CD4-positive, alpha-beta T cell treated with Interleukin-4 for 1 hour (primary cell): ENCODE results near the gene WDR33.

Experiments used
- DNase-seq, 2 donors: peaks; one replicate each; pipeline ENCODE4 v3.0.0-alpha.2; 2020 to 2022

Gene WDR33

GRCh38 chr2:127688405-127688804 lies 122.6 kb downstream of the WDR33 start:
- no peak for DNase-seq

- DNase-seq, result no peak
These were observed 125.4 kb downstream of the WDR33 start for GRCh38 chr2:127685410-127686080.

GRCh38 chr2:127683757-127684156 lies 127.2 kb downstream of the WDR33 start:
- DNase-seq, result no peak

- DNase-seq, result no peak
These were observed 127.9 kb downstream of the WDR33 start for GRCh38 chr2:127683056-127683455.

DNA sequence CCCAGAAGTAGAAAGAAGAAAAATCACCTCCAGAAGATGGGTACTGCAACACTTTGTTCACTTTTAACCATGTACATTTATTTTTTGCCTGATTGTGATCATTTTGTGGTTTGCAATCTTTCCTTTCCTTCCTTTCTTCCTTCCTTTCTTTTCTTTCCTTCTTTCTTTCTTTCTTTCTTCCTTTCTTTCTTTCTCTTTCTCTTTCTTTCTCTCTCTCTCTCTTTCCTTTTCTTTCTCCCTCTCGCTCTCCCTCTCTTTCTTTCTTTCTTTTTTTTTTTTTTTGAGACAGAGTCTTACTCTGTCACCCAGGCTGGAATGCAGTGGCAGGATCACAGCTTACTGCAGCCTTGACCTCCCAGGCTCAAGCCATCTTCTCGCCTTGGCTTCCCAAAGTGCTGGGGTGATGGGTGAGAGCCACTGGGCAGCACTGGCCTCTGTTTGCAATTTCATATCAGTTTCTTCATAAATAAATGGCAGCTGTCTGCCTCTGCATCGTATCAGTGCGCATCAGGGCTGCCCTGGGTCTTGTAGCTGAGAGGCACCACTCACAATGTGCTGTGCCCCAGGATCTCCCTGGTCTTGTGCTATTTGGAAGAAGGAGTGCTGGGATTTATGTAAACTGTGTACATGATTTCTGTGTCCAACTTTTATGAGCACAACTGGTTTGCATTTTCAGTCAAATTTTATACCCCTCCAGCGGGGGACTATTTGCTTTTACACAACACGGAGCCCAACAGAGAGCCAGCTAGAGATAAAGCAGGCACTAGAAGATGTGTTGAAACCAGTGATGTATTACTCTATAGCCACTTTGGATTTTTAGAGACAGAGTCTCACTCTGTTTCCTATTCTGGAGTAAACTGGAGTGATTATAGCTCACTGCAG lies 128.8 kb downstream of the WDR33 start:
- no peak for DNase-seq

- DNase-seq, result no peak
These were observed 129.6 kb downstream of the WDR33 start for GRCh38 chr2:127681288-127681804.

- no peak for DNase-seq
These were observed 130.2 kb downstream of the WDR33 start for GRCh38 chr2:127680706-127681287.

- DNase-seq, result no peak
These were observed 131.2 kb downstream of the WDR33 start for GRCh38 chr2:127679680-127680361.

- no peak for DNase-seq
These were observed 132.0 kb downstream of the WDR33 start for GRCh38 chr2:127678991-127679390.

DNA sequence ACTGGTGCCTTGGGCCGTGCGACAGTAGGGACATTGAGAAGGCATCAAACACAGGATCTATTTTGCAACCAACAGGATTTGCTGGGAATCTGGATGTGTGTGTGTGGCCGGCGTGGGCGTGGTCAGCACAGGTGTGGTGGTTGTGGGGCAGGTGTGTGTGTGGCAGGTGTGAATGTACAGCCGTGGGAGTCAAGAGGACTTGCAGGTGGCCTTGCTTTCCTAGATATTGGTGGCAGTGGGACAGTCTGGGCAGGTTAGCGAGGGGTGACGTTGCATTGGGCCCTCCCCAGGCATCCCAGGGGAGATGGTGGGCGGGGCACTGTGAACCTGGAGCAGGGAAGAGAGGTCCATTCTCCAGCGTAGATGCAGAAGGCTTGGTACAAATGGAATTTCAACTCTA lies 132.4 kb downstream of the WDR33 start:
- DNase-seq, result no peak

GRCh38 chr2:127676906-127677305 lies 134.1 kb downstream of the WDR33 start:
- no peak for DNase-seq

- no peak for DNase-seq
These were observed 135.4 kb downstream of the WDR33 start, which contains the start of gene LIMS2 for GRCh38 chr2:127675331-127676261. TSS of gene LIMS2 (minus strand) at chr2:127675530. CDS start at chr2:127675024, 506 bp downstream.

DNA sequence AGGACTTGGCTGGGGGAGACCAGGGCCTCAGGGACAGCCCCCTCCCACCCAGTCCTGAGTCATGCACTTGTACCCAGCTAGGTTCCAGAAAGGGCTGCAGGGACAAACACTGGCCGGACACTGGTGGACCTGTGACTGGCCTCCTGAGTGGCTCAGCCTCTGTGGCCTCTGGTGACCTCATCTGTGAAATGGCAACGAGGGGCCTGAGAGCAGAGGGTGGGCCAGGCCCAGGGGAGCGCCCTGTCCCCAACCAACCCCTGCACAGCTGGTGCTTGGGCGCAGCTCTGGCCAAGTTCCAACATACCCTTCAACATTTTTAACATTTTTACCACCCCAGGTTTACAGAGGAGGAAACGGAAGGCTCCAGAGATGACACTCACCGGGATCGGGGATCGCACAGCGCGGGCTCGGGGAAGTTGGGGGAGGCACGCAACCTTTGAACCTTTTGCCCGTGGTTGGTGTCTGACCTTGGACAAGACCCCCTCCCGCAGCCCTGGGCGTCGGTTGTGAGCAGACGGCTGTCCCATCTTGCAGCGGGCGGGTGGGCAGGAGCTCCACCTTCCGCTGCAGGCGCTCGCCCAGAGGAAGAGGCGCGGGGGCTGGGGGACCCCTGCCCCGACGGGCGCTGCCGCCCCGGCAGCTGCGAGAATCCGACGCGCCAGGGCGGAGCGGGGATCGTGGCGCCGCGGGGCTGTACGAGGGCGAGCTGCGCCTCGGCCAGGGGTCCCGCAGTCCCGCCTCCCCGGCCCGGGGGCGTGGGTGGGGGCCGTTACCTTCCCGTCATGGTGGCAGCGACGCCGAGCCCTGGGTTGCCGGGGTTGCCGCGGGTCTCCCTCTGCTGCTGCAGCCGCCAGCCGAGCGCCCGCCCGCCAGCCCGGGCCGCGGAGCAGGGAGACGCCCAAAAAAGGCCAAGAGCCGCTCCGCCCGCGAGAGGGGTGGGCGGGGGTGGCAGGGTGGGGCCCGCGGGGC lies 136.4 kb downstream of the WDR33 start:
- DNase-seq, result no peak

DNA sequence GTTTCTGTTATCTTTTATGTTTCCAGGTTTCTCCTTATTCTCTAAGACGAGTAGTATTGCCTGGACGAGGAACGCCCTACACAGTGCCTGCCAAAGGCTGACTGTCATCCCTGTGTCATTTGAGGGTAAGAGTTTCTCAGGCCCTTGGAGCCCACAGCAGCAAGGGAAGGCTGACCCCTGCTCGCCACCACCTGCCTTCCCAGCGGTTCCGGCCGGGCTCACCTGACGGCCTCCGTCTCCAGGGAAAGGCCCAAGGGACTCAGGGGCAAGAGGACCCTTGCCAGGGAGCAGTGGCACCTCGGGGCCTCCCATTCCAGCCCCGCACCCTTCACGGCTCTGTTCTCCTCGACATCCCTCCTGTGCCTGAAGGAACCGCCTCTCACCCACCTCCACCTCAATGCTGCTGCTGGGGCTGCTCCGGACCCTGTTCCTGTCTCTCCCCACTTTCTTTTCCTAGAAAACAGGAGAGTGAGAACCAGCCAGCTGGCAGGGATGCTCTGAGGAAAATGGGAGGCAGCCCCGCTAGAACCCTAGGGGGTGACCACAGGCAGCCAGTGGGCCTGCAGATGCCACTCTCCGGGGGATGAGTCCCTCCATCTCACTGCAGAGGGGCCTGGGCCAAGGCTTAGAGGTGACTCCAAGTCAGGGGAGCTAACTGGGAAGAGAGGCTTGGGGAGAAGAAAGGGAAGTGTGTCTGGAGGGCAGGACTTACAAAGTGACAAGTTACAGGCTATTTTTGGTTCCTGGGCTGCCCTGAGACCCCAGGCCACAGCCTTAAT lies 137.5 kb downstream of the WDR33 start:
- DNase-seq, result no peak

DNA sequence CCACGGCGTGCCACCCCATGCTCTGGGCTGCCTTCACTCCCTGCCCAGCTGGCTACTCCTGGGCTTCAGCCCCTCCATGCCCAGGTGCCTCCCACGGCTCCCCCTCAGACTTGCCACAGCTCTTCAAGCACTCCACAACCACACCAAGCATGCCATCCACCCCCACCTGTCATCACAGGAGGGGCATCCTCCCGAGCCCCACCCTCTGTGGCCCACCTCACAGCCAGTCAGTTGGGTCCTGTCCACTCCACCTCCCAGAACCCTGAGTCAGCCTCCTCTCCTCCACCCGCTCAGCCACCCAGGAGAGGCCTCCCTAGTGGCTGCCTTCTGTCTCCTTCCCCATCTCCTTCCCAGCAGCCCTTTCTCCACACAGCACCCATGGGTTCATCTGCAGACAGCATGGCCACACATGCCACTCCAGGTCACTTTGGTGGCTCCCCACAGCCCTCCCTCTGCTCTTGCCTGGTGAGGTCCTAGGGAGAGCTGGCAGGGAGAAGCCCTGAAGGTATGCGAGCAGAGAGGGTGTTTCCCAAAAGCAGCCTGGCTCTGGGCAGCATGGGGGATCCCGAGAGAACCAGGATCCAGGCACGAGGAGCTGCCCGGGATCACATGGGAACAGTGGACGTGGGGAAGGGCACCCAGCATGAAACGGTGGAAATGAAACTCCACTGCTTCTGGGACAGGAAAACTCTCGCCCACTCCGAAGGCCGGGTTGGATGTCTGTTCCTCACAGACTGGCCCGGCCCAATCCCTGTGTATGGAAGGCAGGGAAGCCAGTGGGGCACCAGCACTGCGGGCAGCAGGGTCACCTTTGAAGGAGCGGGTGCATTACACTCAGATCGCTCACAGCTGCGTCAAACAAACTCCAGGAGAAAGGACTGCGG lies 138.4 kb downstream of the WDR33 start:
- no peak for DNase-seq

- DNase-seq, result no peak
These were observed 139.2 kb downstream of the WDR33 start for GRCh38 chr2:127671557-127672302.

DNA sequence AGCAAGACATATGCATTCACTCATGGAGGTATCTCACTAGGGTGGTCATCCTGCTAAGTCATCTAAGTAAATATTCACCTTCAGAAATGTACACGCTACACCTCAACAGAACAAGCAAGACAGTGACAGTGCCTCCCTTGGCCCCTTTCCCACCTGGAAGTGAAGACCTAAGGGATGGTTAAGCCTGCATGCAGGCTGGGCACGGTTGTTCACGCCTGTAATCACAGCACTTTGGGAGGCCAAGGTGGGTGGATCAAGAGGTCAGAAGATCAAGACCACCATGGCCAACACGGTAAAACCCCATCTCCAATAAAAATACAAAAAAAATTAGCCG lies 140.0 kb downstream of the WDR33 start:
- no peak for DNase-seq
